Measurements from ENCODE around the gene TTC9.

DNA sequence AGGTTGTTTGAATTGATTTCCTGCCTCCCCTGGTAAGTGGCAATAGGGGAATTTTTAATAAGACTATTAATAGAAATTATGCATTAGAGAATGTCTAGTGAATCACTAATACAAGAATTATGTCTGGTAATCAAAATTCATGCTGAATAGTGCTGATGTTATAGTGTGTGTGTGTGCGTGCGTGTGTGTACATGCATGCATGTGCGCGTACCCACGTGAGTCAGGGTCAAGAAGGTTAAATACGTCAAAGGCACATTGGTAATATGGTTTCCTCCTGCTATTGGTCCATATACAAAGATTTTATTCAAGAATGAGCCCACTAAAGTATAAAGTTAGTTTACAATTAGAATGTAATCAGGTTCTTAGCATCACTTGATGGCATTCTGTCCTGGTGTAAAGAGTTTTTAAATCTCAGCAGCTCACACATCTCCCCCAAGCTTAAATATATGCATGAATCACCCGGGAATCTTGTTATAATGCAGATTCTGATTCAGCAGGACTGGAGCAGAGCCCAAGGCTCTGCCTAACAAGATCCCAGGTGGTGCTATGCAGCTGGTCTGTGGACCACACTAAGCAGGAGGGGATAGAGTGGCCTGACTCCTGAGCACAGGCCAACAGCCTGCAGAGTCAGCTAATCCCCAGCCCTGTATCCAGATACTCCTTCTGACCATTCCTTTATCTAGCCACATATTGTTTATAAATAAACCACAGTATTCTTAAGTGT lies 43.9 kb downstream of the TTC9 start:
- TF ChIP-seq, protein P1, sequence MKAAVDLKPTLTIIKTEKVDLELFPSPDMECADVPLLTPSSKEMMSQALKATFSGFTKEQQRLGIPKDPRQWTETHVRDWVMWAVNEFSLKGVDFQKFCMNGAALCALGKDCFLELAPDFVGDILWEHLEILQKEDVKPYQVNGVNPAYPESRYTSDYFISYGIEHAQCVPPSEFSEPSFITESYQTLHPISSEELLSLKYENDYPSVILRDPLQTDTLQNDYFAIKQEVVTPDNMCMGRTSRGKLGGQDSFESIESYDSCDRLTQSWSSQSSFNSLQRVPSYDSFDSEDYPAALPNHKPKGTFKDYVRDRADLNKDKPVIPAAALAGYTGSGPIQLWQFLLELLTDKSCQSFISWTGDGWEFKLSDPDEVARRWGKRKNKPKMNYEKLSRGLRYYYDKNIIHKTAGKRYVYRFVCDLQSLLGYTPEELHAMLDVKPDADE (IDR thresholded peaks at IDR 0.05): no peak
- TF ChIP-seq EZH2 (IDR thresholded peaks at IDR 0.05; ENCODE audit: low read depth, unreplicated experiment): no peak
- TF ChIP-seq POLR2AphosphoS5 (IDR thresholded peaks at IDR 0.05; ENCODE audit: low read depth): no peak
- TF ChIP-seq, protein P2, sequence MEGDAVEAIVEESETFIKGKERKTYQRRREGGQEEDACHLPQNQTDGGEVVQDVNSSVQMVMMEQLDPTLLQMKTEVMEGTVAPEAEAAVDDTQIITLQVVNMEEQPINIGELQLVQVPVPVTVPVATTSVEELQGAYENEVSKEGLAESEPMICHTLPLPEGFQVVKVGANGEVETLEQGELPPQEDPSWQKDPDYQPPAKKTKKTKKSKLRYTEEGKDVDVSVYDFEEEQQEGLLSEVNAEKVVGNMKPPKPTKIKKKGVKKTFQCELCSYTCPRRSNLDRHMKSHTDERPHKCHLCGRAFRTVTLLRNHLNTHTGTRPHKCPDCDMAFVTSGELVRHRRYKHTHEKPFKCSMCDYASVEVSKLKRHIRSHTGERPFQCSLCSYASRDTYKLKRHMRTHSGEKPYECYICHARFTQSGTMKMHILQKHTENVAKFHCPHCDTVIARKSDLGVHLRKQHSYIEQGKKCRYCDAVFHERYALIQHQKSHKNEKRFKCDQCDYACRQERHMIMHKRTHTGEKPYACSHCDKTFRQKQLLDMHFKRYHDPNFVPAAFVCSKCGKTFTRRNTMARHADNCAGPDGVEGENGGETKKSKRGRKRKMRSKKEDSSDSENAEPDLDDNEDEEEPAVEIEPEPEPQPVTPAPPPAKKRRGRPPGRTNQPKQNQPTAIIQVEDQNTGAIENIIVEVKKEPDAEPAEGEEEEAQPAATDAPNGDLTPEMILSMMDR (conservative IDR thresholded peaks at IDR 0.05; ENCODE audit: low read depth in 2 of 2): 0 out of 4 replicates have a peak, but pooled peaks of 1 of the 2 experiments have one; percentile 10
- TF ChIP-seq, protein P3, sequence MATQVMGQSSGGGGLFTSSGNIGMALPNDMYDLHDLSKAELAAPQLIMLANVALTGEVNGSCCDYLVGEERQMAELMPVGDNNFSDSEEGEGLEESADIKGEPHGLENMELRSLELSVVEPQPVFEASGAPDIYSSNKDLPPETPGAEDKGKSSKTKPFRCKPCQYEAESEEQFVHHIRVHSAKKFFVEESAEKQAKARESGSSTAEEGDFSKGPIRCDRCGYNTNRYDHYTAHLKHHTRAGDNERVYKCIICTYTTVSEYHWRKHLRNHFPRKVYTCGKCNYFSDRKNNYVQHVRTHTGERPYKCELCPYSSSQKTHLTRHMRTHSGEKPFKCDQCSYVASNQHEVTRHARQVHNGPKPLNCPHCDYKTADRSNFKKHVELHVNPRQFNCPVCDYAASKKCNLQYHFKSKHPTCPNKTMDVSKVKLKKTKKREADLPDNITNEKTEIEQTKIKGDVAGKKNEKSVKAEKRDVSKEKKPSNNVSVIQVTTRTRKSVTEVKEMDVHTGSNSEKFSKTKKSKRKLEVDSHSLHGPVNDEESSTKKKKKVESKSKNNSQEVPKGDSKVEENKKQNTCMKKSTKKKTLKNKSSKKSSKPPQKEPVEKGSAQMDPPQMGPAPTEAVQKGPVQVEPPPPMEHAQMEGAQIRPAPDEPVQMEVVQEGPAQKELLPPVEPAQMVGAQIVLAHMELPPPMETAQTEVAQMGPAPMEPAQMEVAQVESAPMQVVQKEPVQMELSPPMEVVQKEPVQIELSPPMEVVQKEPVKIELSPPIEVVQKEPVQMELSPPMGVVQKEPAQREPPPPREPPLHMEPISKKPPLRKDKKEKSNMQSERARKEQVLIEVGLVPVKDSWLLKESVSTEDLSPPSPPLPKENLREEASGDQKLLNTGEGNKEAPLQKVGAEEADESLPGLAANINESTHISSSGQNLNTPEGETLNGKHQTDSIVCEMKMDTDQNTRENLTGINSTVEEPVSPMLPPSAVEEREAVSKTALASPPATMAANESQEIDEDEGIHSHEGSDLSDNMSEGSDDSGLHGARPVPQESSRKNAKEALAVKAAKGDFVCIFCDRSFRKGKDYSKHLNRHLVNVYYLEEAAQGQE (IDR thresholded peaks at IDR 0.05; ENCODE audit: unreplicated experiment): no peak
- no peak for TF ChIP-seq EZH2phosphoT487 (IDR thresholded peaks at IDR 0.05; ENCODE audit: unreplicated experiment)
- no peak for TF ChIP-seq CREB1 (CRISPR knock-in tag; IDR thresholded peaks at IDR 0.05; ENCODE audit: low read depth)
- TF ChIP-seq NANOG (IDR thresholded peaks at IDR 0.05; ENCODE audit: borderline replicate concordance): no peak
- TF ChIP-seq STAT1 (IDR thresholded peaks at IDR 0.05; ENCODE audit: unreplicated experiment): no peak
- no peak for TF ChIP-seq JUNB (IDR thresholded peaks at IDR 0.05; ENCODE audit: unreplicated experiment)
